Sigmoid colon (tissue), 7 donors: Measurements from ENCODE around the gene TPM1. TPM values are rescaled to one million over a fixed set of nuclear protein-coding genes. Genes with fewer than 3 reads are reported as not detected.

ENCODE experiments used
- DNase-seq: peaks from one replicate; pipeline ENCODE4 v3.0.0-alpha.2; 2019
- H3K27ac ChIP-seq, 4 donors: fragments of 200-600 bp; sonication (generic); one replicate each; pipeline ENCODE4 v1.5.1; 2016 to 2019; ENCODE audit warnings: mild to moderate bottlenecking in 1 of 4
- H3K27me3 ChIP-seq, 3 donors: fragments of 200-600 bp; sonication (generic); one replicate each; pipeline ENCODE4 v1.5.1; 2019; ENCODE audit warnings: mild to moderate bottlenecking in 1 of 3
- H3K36me3 ChIP-seq, 4 donors: fragments of 200-600 bp; sonication (generic); one replicate each; pipeline ENCODE4 v1.5.1; 2016 to 2019
- H3K4me1 ChIP-seq, 4 donors: fragments of 200-600 bp; sonication (generic); one replicate each; pipeline ENCODE4 v1.5.1; 2017 to 2019
- H3K4me3 ChIP-seq, 4 donors: fragments of 200-600 bp; sonication (generic); one replicate each; pipeline ENCODE4 v1.5.1; 2017 to 2019; ENCODE audit warnings: mild to moderate bottlenecking in 2 of 4, moderate library complexity in 1 of 4
- H3K9me3 ChIP-seq, 4 donors: fragments of 200-600 bp in 3 of 4; sonication (generic) in 3 of 4; one replicate each; pipeline versions ENCODE4 v1.5.1 to v1.6.1; 2013 to 2019
- CTCF ChIP-seq, 4 experiments: fragments of 450-650 bp in 3 of 4; fragments of 200-600 bp in 1 of 4; IDR thresholded peaks; one replicate each; pipeline ENCODE4 v1.5.1; 2016 to 2019; ENCODE audit warnings: antibody characterized with exemption in 4 of 4, mild to moderate bottlenecking in 3 of 4, moderate library complexity in 2 of 4
- EP300 ChIP-seq, 4 donors: sonication (generic); formaldehyde crosslinking; IDR thresholded peaks; one replicate each; pipeline ENCODE4 v1.6.1; 2017; ENCODE audit warnings: antibody characterized with exemption in 4 of 4
- POLR2A ChIP-seq, 2 donors: fragments of 450-650 bp; IDR thresholded peaks; one replicate each; pipeline ENCODE4 v1.6.1; 2016; ENCODE audit warnings: antibody characterized with exemption in 2 of 2, mild to moderate bottlenecking in 2 of 2, moderate library complexity in 2 of 2
- POLR2AphosphoS5 ChIP-seq, 4 donors: sonication (generic); formaldehyde crosslinking; IDR thresholded peaks; one replicate each; pipeline ENCODE4 v1.6.1; 2017; ENCODE audit warnings: antibody characterized with exemption in 4 of 4
- WGBS, 2 donors: extraction: QIAGEN DNeasy Blood & Tissue Kit; methylation state at CpG; one replicate each; pipeline ENCODE4 v1.1.7; 2013; 5-methylcytosine and 5-hydroxymethylcytosine counted together
- intact Hi-C: fragments of 100-400 bp; cut with DNase I; formaldehyde crosslinking; loops from one replicate; pipeline ENCODE4 v1.15.1; 2023
- polyA plus RNA-seq, 3 donors: library from polyadenylated mRNA; stranded (reverse); fragments of 200-250 nt; gene quantifications; one replicate each; pipeline ENCODE4 v1.2.3, GENCODE V29; 2013
- total RNA-seq, 4 donors: library from RNA; depleted of rRNA; stranded (reverse); fragments of >200 nt; gene quantifications; one replicate each; pipeline ENCODE4 v1.1.0, GENCODE V29; 2016
- donor health status: healthy with polysubstance abuse.
- donor health status: Bipolar disorder and iron deficiency.
- donor health status: healthy.

TPM1 gene
- total and polyA plus RNA-seq, 7 donors = 438 to 4,179 (median 2,634) TPM

GRCh38 chr15:63000706-63001105 is 41.8 kb upstream of the TPM1 start:
- H3K4me1 ChIP-seq = no peaks in the 10 kb centered on the region
- H3K36me3 ChIP-seq = no peaks in the 10 kb centered on the region
- H3K27me3 ChIP-seq = no peaks in the 10 kb centered on the region
- TF ChIP-seq POLR2A (IDR thresholded peaks at IDR 0.05) (no peak), CTCF (IDR thresholded peaks at IDR 0.05) (no peak), POLR2AphosphoS5 (IDR thresholded peaks at IDR 0.05) (no peak), EP300 (IDR thresholded peaks at IDR 0.05) (no peak)
- DNase-seq = no peak
- H3K9me3 ChIP-seq = no peaks in the 10 kb centered on the region
- 74 to 80% methylated on average over 3 of the region's 3 CpGs for WGBS, 2 donors
- intact Hi-C loops = no loop called here
- H3K4me3 ChIP-seq = no peak overlapping the region
- H3K27ac ChIP-seq = no peak overlapping the region

GRCh38 chr15:63004211-63004610 is 38.3 kb upstream of the TPM1 start:
- Histone ChIP-seq H3K27ac (no peak overlapping the region), H3K27me3 (no peaks in the 10 kb centered on the region), H3K9me3 (no peaks in the 10 kb centered on the region), H3K36me3 (no peaks in the 10 kb centered on the region), H3K4me1 (no peaks in the 10 kb centered on the region), H3K4me3 (no peak overlapping the region)
- intact Hi-C loops = no loop called here
- WGBS, 2 donors = 98% methylated on average over 2 of the region's 2 CpGs
- TF ChIP-seq POLR2AphosphoS5 (IDR thresholded peaks at IDR 0.05) (no peak), CTCF (IDR thresholded peaks at IDR 0.05) (no peak), EP300 (IDR thresholded peaks at IDR 0.05) (no peak), POLR2A (IDR thresholded peaks at IDR 0.05) (no peak)
- no peak for DNase-seq

- TF ChIP-seq POLR2AphosphoS5 (IDR thresholded peaks at IDR 0.05) = no peak
- no peak for TF ChIP-seq POLR2A (IDR thresholded peaks at IDR 0.05)
- TF ChIP-seq CTCF (IDR thresholded peaks at IDR 0.05) = no peak
- no peak for TF ChIP-seq EP300 (IDR thresholded peaks at IDR 0.05)
- Histone ChIP-seq H3K9me3 (no peaks in the 10 kb centered on the region), H3K36me3 (no peaks in the 10 kb centered on the region), H3K4me1 (no peaks in the 10 kb centered on the region), H3K27ac (no peak overlapping the region), H3K27me3 (no peaks in the 10 kb centered on the region), H3K4me3 (no peak overlapping the region)
- WGBS, 2 donors = 52 to 69% methylated on average over 8 of the region's 8 CpGs
- DNase-seq = no peak
- intact Hi-C loops = no loop called here
Observed at GRCh38 chr15:63006032-63006878, 36.3 kb upstream of the TPM1 start.

- TF ChIP-seq POLR2AphosphoS5 (IDR thresholded peaks at IDR 0.05) (no peak), POLR2A (IDR thresholded peaks at IDR 0.05) (no peak), EP300 (IDR thresholded peaks at IDR 0.05) (no peak), CTCF (IDR thresholded peaks at IDR 0.05) (no peak)
- intact Hi-C loops = no loop called here
- H3K36me3 ChIP-seq = no peaks in the 10 kb centered on the region
- no peaks in the 10 kb centered on the region for H3K9me3 ChIP-seq
- no peak for DNase-seq
- H3K27ac ChIP-seq = no peak overlapping the region
- H3K27me3 ChIP-seq = no peaks in the 10 kb centered on the region
- H3K4me1 ChIP-seq = peaks cover 0 to 5% (median 0%) of the 10 kb centered on the region in 4 donors
- no peak overlapping the region for H3K4me3 ChIP-seq
- 69 to 84% methylated on average over 6 of the region's 6 CpGs for WGBS, 2 donors
Observed at GRCh38 chr15:63008333-63009049, 34.1 kb upstream of the TPM1 start.
